AG09319 (cell line): ENCODE data around the gene PPAT.

Experiments
- DNase-seq: peaks from one replicate; pipeline ENCODE4 v3.0.0-alpha.2; 2010; ENCODE audit warnings: low read depth; ENCODE audit errors: extremely low read depth
- CTCF ChIP-seq: IDR thresholded peaks from 2 replicates; pipeline ENCODE4 v1.5.1; 2011; ENCODE audit warnings: low read depth, mild to moderate bottlenecking, inconsistent platforms, low read length, moderate library complexity

Gene PPAT

GRCh38 chr4:56348576-56348975 lies 86.8 kb downstream of the PPAT start:
- no peak for DNase-seq
- no peak for TF ChIP-seq CTCF

- no peak for TF ChIP-seq CTCF
- no peak for DNase-seq
Observed at GRCh38 chr4:56345458-56345857, 90.0 kb downstream of the PPAT start.
